ENCODE data around the gene SEMA3B.

GRCh38 chr3:50292159-50293078 lies 23.5 kb downstream of the SEMA3B start, which contains the start of gene IFRD2:
- TF ChIP-seq CTCF (IDR thresholded peaks at IDR 0.05; ENCODE audit: extremely low read depth in 1 of 2, insufficient read depth in 1 of 2, low read depth in 1 of 2, low read length in 2 of 2) (peak in 1 of 2 donors; percentile 6), POLR2AphosphoS5 (IDR thresholded peaks at IDR 0.05; ENCODE audit: insufficient read depth, low read depth, low read length) (peak; percentile 81), POLR2A (IDR thresholded peaks at IDR 0.05; ENCODE audit: low read depth, low read length) (peak; percentile 81)
